GM19023 (cell line): Measurements from ENCODE around the gene KCNC1.

ENCODE experiments used
- ATAC-seq: cut with Tn5 transposase; IDR thresholded peaks from one replicate; pipeline ENCODE4 v1.9.1; 2021; ENCODE audit warnings: mild to moderate bottlenecking, moderate library complexity; ENCODE audit not compliant: unreplicated experiment

Gene KCNC1

DNA sequence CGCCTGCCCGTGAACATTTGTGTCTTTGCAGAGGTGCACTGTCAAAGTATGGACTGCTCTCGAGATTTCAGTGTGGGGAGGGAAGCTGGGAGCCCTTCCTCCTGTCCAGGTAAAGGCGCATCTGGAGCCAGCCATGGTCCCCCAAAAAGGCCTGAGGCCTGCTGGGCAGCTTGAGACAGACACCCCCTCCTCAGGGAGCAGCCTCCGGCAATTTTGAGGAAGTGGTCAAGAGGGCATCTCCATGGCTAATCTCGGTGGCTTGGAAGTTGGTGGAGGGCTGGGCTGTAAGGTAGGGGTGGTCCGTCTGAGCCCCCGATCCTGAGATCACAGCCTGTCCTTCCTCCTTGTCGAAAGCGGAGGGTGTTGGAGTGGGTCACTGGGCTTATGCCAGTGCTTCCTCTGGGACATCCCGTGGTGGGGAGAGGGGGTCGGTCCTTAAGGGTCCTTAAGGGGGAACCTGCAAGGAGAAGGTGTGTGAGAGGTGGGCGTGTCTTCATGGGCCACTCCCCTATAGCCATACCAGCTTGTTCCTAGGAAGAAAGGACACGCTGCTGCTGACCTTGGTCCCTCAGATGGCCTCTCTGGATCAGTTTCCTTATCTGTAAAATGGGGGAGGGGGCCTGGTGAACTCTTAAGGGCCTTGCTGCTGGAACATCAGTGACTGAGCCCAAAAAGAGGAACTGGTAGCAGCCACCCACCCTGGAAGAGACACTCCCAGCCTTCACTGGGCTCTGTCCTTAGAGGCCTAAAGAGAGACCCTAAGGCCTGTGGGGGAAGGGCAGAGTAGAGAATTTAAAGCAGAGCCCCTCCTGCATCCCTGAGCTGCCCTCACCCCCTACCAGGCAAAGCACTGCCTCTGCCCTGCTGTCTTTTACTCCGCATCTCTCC is 2.6 kb downstream of the KCNC1 start:
- ATAC-seq: no peak

DNA sequence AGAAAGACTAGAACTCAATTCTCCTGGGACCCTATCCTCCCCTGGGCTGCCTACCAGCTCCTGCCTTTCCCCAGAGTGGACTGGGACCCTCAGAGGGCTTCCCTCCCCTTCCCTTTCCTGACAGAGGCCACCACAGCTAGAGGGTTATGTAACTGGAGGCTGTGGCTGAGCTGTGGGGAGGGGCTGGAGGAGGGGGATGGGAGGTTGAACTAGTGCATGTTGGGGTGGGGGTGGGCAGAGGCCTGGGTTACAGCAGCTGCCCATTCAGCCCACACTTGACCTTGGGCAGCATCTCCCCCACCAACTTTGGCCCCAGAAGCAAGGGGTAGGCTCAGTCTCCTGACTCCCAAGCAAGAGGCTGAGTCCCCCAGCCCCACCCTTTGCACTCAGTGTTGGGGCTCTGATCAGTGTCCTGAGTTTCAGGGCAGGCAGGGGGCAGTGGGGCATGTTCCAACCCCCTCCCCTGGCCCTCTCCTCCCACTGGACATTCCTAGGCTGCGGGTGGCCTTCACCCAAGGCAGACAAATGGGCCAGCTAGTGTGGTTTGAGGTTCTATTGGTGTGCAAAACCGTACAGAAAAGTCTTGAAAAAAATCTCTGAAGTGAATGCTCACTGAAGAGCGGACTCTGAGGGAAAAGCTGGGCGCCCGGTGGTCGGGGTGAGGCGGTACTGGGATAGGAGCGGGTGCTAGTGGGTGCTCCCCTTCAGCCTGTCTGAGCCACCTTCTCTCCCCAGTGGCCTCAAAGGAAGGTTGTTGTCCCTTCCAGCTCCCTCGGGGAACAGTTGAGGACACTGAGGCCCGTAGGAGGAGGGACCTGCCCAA is 3.8 kb downstream of the KCNC1 start:
- no peak for ATAC-seq

DNA sequence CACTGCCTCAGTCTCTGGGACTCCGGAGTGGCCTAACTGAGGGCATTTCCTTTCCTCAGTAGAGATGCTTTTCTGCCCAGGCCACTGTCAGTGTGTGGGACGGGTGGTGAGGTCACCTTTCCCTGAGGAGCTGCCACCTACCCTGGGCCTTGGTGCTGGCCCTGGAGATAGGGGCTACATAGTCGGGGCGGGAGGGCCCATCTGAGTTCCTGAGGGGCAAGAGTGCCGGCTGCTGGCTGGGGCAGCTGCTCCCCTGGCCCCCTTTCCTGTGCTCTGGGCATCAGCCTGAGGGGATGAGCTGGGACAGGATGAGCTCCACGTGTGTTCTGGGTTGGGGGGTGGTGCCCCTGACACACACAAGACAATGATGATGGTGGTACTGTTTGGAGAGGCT is 5.4 kb downstream of the KCNC1 start:
- ATAC-seq: no peak

DNA sequence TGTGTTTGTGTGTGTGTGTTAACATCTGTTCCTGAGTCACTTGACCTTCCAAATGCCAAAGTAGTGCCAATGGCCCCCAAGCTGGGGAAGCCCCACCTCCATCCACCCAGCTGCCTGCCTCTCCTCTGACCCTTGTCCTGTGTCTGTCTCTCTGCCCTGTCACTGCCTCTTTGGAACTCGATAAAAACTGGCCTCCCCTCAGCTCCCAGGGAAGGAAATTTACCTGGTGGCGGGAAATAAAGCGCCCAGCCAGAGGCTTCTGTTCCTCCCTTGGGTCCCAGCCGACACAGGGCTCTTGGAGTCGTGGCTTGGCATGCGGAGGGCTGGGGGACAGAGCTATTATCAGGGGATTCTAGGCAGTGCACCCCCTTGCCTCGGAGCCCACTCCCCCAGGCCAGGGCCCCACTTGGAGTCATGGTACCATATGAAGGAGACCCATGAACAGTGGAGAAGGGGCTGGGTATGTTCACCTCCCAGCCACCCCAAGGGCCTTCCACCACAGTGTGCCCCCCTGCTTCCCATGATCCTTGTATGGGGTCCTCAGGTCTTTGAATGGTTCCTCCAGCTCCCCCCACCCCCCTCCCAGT is 6.2 kb downstream of the KCNC1 start:
- ATAC-seq: no peak

DNA sequence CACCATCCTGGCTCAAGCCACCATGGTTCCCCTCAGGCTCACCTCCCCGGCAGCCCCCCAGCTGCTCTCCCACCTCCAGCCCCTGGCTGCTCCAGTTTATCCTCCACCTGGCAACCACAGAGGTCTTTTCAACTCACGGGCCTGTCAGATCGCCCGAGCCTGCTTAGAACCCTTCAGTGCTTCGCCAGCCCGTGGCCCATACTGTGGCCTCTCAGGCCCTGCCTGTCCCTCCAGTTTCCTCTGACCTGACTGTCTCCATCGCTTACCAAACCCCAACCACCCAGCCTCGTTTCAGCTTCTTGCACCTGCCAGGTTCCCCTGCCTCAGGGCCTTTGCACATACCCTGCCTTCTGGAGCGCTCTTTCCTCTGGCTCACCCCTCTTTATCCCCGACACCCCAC is 6.9 kb downstream of the KCNC1 start:
- no peak for ATAC-seq

DNA sequence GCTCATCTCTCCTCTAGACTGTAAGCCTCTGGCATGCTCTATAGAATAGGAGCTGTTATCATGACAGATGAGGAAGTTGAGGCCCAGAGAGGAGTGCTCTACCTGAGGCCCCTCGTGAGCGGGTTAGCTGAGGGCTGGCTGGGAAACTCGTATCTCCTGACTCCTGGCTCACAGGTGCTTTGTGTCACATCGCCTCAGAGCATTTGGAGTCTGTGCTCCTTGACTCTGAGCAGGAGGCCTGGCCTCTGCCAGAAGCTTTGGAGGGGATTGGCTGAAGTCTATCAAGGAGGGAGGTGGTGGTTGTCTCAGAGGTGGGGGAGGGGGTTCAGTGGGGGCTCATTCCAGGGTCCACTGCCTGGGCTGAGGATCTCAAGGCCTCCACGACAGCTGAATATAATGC is 7.4 kb downstream of the KCNC1 start:
- ATAC-seq: no peak

DNA sequence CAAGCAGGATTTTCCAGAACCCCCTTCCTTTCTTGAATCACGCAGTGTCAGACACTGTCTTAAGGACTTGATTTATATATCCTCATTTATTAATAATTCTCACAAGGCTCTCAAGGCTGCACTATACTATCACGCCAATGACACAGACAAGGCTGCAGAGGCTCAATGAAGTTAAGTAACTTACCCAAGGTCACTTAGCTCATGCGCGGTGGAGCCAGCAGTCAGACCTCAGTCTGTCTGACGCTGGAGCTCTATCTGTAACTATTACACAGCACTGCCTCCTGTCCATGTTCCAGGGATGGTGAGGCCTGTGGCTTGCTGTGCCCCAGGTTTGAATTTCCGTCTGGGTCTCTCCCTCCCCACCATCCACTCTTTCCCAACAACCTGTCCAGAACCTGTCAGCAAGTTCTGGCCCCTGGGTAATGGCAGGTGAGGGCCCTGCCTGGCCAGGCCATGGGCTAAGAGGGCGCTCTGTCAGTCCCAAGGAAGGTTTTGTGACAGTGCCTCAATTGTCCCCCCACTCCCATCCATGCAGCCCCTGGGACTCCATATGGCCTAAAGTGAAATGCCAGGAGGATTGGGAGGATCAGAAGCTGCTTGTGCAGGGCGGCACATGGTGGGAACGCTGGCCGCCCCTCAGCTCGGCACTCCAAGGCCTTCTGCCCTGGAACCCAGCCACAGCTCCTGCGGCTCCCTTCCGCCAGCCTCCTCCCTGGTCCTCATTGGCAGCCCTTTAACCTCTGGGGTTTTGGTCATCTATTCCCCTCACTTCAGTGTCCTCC is 8.6 kb downstream of the KCNC1 start:
- no peak for ATAC-seq

DNA sequence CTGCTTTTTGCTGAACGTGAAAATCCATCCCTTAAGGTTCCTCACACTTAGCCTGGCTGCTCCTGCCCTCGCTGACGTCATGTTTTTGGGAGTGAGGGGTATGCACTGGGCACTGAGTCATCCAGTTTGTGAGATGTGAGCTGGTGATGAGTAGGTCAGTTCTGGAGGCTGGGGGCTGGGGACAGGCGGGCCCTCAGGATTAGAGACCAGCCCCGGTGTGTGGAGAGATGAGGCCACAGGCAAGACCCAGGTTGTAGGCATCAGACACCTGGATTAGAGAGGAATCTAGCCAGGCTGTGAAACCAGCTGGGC is 9.2 kb downstream of the KCNC1 start:
- ATAC-seq: no peak

DNA sequence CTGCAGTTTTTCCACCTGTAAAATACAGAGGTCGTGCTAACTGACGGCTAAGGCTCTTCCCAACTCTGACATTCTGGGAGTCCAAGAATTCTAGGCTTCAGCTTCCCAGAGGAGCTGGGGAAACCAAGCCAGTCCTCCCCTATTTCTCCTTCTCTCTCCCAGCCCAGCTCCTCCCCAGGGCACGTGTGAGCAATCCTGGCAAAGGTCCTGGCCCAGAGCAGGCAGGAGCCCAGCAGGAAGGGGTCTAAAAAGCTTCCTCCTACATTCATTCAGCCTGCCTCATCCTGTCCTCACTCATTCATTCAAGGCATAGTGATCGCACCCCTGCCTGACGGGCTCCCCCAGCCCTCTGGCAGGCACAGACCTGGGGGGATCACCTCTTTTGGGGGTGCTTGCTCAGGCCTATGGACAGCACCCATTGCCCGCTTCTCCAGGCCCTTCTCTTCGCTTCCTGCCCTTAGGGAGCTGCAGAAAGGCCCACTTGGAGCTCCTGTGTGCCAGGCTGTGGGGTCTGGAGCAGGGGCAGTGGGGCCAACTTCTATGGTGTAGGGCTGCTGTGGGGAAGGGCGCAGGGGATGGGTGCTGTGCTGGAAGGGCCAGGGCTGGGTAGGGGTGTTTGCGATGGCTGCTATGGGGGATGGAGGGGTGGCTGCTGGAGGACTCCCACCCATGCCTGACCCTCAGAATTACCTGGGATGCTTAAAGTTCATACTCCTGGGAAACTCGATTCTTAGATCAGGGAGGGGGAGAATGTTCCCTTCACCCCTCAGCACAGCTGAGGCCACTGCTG is 9.8 kb downstream of the KCNC1 start:
- ATAC-seq: no peak

DNA sequence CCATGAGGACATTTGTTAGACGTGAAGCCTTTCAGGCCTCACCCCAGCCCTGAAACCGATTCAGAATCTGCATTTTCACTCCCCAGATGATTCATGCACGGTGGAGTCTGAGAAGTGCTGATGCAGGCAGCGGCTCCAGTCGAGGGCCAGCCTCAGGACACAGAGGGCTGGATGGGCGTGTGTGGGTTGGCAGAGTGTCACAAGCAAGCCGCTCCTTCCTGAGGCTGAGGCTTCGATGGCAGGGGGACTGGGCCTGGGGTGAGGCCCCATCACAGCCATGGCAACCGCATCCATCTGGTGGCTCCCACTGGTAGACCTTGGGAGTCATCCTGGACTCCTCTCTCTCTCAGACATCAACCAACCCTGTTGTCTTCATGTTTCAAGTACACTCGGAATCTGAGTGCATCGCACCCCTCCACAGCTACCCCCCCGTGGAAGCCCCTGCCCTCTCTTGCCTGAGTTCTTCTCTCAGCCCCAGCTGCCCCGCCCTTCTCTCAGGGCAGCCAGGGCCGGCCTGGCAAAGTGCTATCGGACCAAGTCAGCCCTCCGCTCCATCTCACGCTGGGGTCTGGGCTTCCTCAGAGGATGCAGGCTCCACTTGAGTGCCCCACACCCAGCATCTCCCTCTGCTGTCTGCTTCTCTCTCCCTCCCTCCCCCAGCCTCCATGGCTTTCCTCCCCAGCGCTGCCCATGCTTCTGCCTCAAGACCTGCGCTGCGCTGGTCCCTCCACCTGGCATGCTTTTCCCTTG is 10.6 kb downstream of the KCNC1 start:
- ATAC-seq: no peak

DNA sequence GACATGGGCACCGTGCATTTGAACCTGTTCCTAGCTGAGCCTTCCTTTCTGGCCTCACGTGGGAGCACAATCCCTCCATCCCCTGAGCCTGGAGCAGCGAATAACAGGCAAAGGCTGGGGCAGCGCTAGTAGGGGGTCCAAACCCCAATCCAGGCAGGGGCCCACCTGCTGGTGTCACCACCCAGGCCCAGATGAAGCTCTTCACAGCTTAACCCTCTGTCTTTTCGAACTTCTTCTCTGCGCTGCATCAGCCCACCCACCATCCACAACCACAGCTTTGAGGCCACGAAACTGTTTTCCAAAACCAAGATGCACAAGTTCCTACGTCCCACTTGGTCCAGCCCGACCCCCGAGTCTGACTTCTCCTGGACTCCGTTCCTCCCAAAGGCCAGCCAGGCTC is 11.5 kb downstream of the KCNC1 start:
- no peak for ATAC-seq

DNA sequence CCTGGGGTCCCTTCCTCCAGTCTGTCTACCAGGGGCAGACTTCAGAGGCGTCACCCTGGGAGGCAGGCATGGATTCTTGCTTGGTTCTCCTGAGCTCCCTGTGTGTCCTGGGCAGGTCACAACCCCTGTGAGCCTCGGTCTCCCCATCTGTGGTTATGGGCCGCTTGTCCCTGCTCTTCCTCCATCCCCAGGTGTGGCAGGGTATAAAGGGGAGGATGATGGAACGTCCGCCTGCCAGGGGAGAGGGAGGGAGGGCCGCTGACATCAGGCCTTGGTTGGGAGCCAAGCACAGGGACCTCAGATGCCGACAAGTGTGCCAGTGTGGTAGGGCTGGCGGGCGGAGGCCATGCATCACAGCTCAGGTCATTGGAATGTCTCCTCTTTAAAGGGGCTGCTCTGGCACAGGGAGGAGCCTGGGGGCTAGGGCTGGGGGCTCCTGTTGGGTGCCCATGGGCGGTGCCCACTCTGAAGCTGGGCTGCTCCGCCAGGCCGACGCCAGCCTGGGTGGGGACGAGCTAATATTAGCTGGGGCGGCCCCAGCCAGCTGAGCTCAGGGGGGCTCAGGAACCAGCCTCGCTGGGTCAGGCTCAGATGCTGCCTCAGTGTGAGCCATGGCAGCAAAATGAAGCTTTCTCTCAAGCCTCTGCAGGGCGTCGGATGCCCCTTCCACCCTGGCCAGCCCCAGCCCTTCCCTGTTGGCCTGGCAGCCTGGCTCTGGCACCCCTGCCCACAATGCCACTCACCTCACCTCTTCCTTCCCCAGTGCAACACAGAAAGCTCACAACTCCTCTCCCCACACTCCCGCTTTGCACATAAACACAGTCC is 12.8 kb downstream of the KCNC1 start:
- no peak for ATAC-seq

DNA sequence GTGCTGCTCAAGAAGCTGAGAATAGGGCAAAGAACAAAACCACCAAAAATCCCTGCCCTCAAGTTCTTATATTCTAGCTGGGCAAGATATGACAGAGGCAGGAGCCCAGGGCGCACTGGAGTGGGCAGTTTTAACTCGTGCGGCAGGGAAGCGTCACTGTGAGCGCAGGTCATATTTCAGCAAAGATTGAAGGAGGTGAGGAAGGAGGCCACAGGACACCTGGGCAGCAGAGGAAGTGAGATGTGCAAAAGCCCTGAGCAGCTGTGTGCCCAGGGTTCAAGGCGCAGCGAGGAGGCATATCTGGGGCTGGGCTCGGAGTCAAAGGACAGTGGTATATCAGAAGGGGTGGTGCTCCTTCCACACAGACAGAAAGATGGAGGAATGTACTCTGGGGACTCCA is 13.5 kb downstream of the KCNC1 start:
- ATAC-seq: no peak

DNA sequence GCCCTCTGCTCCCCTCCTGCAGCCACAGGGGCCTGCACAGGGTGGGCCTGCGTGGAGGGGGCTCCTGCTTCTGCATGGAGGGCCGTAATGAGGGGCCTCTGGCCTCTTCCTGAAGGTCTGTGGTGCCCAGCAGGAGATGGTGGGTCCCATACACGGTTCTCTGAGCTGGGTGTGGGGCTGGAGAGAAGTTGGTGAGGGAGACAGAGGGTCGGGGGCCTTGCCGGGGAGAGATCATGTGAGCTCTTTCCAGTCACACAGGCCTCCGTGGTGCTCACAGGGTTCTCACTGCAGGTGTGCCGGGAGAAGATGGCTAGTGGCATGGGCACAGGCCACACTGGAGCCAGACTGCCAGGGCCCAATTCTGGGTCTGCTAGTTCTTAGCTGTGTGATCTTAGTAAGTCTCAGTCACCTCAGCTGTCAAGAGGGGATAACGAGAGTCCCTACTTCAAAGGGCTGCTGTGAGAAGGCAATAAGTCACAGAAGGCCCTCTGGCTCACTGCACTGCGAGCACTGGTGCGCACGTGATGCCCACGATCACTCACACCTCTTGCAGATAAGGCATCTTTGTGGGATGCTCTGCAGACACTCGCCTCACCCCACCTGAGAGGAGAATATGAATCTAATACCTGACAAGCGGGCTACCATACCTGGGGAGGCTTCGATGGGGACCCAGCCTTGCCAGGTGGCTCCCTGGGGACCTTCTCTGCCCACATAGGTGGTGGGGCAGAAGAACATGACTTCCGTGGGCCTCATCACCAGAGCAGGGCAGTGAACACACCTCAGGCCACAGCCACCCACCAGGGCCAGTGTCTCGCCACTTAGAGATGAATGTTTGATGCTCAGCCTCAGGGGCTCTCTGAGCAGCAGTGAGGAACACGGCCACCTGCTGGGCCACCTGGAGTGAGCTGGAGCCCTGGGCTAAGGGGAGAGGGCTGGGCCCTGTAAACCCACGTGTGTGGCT is 14.5 kb downstream of the KCNC1 start:
- ATAC-seq: no peak

DNA sequence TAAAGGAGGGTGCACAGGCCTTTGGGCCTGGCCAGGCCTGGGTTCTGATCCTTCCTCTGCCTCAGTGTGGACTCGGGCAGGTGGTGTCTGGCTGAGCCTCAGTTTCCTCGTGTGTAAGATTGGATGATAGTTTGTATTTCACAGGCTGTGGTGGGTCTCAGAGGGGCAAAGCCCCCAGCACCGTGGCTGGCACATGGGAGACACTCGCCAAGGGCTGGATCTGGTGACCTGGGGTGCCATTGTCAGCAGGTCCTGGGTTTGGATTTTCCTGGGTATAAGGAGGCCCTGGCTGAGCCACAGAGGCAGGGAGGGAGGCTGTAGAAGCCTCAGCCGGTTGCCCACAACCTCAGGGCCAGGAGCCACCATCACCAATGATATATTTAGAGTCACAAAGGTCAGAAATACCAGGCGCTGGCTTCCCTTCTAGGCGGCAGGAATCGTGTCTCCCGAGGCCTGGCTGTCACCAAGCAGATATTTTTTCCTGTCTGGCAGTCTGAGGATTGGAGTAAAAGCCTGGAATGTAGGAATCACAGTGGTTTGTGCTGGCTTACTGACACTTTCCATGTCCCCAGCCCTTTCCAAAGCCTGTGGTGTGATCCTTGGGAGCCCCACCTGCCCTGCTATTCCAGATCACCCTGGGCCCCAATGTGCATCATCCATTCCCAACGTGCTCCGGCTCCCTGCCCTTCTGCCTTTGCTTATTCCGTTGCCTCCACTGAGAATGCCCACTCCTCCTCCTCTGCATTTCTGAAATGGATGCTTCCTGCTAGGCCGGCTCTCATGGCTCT is 15.6 kb downstream of the KCNC1 start:
- no peak for ATAC-seq

DNA sequence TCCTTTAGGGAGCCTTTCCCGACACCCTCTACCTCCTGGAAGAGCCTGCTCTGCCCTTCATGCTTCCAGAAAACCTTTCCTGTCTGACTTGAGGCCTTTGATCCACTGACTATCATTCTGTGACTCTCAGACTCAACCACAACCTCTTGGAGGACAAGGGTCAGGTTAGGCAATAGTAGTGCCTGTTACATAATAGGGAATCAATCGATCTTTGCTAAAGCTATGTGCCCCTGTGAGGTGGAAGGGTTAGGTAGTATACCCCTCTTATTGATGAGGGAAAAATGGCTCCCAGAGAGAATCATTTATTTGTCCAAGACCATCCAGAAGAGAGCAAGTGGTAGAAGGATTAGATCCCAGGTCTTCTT is 16.2 kb downstream of the KCNC1 start:
- no peak for ATAC-seq

DNA sequence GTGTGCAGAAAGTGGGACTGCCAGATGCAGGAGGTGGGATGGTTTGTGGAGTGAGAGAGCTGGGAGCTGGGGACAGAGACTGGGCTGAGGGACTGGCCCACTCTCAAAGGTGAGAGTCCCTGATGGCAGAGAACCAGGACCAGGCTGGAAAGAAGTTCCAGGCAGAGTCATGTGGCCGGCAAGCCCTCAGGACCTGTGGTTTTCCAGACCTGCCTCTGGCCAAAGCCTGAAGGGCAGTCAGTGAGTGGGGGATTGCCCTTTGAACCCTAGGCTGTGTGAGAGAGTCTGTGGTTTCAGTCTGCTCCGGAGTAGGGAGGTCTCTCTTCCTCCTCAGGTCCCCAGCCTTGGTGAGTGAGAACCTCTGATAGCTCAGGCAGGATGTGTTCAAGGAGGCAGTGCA is 17.0 kb downstream of the KCNC1 start:
- ATAC-seq: no peak
